GM12875 (cell line): Measurements from ENCODE around the gene MC1R.
A peak's percentile ranks its signal among the peaks of the same experiment; 100 is the strongest.

ENCODE experiments used
- H3K4me3 ChIP-seq: one replicate; pipeline ENCODE4 v1.5.1; 2011; ENCODE audit warnings: low read depth, low read length, control low read depth
- TF ChIP-seq, protein P1 (sequence below): IDR thresholded peaks from 2 replicates; pipeline ENCODE4 v1.5.1; 2011; ENCODE audit warnings: low read depth, mild to moderate bottlenecking, control low read depth, inconsistent platforms, low read length, moderate library complexity, borderline replicate concordance; ENCODE audit not compliant: insufficient read depth

Gene MC1R

DNA sequence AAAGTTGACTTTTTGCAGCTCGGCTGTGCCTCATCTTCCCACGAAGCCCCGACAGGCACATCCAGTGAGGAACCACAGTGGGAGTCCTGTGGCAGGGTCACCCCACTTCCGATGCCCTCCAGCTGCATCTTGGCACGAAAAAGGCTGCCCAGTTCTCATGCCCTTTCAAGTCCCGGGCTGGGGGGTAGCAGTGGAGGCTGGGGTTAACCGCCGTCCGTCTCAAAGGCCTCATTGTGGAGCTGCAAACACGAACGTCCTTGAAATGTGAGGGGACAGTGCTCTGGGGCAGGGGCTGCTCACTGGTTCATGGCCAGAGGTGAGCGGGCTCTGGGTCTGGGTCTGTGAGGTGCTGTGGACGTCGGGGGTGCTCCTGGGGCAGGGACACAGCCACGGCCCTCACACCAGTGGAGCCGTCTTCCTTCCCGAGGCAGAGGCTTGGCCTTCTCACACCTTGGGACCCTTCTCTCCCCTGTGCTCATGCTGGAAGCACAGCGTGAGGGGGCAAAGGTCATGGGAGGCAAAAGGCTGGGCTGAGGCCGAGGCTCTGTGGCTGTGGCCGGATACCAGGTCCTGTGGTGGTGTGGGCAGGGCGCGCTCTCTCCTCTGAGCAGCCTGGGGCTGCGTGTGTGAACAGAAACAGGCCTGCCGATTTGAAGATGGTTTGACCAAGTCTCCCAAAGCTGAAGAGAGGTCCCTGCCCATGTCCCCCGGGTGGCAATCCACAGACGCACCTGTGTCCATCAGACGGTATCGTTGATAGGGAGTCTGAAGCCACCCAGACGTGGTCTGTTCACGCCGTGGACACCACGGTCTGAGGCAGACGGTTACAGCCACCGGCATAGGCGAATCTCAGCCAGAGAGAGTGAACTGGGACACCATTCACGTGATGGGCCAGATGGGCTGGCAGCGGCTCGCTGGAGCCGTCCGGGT is 3.1 kb upstream of the MC1R start:
- TF ChIP-seq, protein P1, sequence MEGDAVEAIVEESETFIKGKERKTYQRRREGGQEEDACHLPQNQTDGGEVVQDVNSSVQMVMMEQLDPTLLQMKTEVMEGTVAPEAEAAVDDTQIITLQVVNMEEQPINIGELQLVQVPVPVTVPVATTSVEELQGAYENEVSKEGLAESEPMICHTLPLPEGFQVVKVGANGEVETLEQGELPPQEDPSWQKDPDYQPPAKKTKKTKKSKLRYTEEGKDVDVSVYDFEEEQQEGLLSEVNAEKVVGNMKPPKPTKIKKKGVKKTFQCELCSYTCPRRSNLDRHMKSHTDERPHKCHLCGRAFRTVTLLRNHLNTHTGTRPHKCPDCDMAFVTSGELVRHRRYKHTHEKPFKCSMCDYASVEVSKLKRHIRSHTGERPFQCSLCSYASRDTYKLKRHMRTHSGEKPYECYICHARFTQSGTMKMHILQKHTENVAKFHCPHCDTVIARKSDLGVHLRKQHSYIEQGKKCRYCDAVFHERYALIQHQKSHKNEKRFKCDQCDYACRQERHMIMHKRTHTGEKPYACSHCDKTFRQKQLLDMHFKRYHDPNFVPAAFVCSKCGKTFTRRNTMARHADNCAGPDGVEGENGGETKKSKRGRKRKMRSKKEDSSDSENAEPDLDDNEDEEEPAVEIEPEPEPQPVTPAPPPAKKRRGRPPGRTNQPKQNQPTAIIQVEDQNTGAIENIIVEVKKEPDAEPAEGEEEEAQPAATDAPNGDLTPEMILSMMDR, result no peak
- no peak overlapping the region for H3K4me3 ChIP-seq

DNA sequence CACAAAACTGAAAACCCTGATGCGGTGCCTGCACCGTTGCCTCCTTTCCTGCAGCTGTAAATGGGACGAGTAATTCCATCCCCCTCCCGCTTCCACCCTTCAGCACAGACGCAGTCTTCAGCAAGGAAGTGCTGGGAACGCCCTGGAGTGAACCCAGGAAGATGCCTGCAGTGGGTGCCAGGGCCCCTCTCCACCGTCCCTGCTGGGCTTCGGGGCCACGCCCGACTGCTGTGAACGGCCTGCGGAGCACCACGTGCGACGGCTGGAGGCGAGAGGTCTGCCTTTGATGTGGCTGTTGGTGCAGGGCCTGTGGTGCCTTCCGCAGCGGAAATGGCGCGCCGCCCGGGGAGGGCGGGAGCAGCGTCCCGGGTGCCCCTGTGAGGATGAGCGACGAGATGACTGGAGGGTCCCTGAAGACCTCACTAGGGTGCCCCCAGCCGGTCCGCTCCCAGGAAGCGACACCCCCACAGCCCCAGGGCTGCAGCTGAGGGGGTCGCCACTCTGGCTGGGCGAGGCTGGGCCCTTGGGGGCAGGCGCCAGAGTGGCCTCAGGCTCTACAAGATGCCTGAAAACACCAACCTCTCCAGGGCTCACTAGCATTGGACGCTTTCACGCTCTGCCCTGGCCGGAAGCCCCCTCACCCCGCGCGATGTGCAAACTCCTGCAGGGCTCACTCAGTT is 749 bp upstream of the MC1R start:
- TF ChIP-seq, protein P1, result no peak
- H3K4me3 ChIP-seq, result peak overlapping the region; percentile 32

DNA sequence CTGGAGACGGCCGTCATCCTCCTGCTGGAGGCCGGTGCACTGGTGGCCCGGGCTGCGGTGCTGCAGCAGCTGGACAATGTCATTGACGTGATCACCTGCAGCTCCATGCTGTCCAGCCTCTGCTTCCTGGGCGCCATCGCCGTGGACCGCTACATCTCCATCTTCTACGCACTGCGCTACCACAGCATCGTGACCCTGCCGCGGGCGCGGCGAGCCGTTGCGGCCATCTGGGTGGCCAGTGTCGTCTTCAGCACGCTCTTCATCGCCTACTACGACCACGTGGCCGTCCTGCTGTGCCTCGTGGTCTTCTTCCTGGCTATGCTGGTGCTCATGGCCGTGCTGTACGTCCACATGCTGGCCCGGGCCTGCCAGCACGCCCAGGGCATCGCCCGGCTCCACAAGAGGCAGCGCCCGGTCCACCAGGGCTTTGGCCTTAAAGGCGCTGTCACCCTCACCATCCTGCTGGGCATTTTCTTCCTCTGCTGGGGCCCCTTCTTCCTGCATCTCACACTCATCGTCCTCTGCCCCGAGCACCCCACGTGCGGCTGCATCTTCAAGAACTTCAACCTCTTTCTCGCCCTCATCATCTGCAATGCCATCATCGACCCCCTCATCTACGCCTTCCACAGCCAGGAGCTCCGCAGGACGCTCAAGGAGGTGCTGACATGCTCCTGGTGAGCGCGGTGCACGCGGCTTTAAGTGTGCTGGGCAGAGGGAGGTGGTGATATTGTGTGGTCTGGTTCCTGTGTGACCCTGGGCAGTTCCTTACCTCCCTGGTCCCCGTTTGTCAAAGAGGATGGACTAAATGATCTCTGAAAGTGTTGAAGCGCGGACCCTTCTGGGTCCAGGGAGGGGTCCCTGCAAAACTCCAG is 1.1 kb downstream of the MC1R start:
- TF ChIP-seq, protein P1, result no peak
- no peak overlapping the region for H3K4me3 ChIP-seq

DNA sequence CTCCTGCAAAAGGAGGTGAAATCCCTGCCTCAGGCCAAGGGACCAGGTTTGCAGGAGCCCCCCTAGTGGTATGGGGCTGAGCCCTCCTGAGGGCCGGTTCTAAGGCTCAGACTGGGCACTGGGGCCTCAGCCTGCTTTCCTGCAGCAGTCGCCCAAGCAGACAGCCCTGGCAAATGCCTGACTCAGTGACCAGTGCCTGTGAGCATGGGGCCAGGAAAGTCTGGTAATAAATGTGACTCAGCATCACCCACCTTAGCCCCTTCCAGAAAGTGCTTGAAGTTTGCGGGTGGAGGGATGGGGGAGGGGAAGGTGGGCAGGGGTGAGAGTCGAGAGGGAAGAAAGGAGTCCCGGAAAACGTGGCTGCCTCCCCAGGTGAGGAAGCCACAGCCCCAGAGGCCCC is 2.1 kb downstream of the MC1R start:
- TF ChIP-seq, protein P1, result no peak
- no peak overlapping the region for H3K4me3 ChIP-seq

DNA sequence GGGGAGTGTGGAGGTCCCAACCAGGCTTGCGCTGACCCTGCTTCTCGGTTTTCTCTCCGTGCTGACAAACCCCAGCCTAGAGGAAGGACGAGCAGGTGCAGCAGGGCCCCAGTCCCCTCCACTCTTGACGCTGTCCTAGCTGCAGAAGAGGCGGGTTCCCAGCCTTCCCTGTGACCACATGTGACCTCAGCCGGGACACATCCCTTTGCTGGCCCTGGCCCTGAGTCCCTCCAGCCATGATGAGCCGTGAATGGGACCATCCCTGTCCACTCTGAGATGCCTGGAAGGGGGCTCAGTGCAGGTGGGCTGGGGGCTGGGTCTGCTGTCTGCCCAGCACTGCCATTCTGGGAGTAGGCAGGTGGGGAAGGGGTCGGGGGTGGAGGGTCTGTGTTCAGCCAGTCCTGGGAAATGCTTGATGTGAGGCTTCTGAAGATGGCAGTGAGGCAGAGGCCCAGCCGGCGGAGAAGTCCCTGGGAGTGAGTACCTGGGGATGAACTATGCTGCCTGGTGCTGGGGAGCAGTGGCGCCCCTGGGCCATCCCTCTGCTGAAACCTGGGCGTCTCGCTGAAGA is 2.6 kb downstream of the MC1R start:
- no peak overlapping the region for H3K4me3 ChIP-seq
- TF ChIP-seq, protein P1, result no peak

DNA sequence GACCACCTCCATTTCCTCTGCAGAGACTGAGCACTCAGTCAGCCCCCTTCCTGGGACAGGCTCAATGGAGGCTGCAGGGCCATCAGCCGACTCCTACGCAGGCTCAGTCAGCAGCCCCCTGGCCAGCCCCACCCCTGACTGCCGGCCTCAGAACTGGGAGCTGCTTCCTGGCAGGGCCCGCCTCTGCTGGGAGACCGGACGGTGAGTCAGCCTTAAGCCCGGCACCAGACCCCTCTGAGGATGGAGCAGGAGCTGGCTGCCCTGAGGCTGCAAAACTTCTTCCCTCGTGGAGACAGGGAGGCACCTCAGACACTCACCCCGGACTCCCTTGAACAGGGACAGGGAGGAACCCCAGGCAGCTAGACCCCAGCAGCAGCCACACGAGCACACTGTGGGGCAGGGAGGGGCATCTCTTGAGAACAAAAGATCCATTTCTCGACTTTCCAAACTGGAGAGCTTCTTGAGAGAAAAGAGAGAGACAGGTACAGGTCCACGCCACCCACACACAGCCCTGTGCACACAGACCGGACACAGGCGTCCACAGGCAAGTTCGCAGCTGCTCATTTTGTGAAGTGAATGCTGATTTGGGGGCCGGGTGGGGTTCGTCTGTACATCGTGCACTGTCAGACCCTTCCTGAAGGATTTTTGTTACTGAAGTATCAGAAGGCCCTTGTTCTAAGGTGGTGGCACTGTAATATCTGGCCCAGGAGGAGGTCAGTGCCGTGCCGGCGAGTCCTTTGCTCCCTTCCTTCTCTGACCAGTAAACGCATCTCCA is 3.2 kb downstream of the MC1R start:
- no peak overlapping the region for H3K4me3 ChIP-seq
- TF ChIP-seq, protein P1, result no peak
